ENCODE results near the gene ANKRD13D.

ANKRD13D gene

DNA sequence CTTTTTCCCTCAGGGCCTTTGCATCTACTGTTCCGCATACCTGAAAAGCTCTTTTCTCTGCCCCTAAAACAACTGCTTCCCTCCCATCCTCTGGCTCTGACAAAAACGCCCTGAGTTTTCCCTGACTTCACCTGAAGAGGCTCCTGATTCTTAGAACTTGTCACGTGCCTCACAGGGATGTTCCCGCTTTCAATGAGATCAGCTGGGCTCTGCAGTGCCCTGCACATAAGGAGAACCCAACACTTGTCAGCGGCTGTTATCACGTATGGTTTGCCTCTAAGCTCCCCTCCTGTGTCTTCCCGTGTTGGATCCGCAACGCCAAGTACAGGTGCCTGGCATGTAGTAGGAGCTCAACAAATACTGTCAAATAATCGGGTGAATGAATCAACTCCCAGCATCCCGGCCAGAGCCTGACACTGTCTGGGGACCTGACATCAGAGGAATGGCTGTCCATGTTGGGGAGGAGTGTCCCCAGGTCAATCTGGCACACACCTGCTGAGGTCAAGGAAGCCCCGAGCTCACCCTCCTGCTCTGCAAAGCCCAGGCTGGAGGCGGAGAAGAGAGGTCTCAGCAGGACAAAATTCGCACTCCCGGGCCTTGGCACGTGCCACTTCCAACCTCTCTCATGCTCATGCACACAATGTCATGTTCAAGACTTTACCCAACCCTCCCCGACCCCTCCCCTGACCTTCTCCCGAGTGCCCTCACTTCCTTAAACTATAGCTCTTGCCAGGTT, 27.0 kb upstream of the ANKRD13D start:
- DNase-seq (ENCODE audit: low read depth), result no peak
- no peak overlapping the region for H3K4me3 ChIP-seq (ENCODE audit: low read depth, low read length)

DNA sequence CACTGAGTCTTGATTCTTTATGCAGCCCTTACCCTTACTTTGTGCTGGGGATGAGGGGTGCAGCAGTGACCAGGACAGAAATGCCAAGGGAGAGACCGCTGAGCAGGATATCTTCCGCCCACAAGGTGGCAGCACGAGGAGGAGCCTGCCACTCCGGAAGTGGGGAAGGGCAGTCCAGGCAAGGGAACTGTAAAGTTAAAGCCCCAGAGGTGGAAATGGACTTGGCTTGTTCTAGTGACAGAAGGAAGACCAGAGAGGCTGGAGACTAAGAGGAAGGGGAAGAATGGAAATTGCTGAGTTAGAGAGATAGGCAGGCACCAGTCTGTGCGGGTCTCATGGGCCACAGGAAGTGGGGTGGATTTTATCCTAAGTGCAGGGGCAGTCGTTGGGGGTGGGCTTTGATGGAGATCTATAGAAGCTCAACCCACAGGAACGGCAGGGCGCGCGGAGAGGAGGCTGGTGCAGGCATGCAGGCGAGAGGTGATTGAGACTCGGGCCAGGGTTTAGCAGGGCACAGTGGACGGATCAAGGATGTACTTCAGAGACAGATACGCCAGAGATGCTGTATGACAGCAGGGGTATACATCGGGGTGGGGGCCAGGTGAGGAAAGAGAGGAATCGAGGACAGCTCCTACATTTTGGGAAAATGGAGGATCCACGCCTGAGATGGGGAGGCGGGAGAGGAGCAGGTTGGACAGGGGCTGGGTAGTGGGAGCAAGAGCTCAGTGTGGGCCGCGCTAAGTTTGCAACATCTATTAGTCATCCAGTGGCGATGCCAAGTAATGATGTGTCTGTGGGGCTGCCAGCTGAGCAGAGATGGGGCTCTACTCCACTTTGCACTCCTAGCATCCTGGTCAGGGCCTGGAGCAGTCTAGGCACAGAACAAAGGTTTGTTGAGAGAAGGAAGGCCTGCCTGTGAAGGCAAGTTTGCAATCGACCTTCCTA, 26.1 kb upstream of the ANKRD13D start:
- DNase-seq (ENCODE audit: low read depth), result no peak
- no peak overlapping the region for H3K4me3 ChIP-seq (ENCODE audit: low read depth, low read length)
- TF ChIP-seq, protein P1, sequence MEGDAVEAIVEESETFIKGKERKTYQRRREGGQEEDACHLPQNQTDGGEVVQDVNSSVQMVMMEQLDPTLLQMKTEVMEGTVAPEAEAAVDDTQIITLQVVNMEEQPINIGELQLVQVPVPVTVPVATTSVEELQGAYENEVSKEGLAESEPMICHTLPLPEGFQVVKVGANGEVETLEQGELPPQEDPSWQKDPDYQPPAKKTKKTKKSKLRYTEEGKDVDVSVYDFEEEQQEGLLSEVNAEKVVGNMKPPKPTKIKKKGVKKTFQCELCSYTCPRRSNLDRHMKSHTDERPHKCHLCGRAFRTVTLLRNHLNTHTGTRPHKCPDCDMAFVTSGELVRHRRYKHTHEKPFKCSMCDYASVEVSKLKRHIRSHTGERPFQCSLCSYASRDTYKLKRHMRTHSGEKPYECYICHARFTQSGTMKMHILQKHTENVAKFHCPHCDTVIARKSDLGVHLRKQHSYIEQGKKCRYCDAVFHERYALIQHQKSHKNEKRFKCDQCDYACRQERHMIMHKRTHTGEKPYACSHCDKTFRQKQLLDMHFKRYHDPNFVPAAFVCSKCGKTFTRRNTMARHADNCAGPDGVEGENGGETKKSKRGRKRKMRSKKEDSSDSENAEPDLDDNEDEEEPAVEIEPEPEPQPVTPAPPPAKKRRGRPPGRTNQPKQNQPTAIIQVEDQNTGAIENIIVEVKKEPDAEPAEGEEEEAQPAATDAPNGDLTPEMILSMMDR (IDR thresholded peaks at IDR 0.05; ENCODE audit: low read depth, low read length, missing control alignments), result peak; percentile 84

More for the DNA sequence above, 27.0 kb upstream of the ANKRD13D start:
- TF ChIP-seq, protein P1 (IDR thresholded peaks at IDR 0.05; ENCODE audit: low read depth, low read length, missing control alignments), result no peak

DNA sequence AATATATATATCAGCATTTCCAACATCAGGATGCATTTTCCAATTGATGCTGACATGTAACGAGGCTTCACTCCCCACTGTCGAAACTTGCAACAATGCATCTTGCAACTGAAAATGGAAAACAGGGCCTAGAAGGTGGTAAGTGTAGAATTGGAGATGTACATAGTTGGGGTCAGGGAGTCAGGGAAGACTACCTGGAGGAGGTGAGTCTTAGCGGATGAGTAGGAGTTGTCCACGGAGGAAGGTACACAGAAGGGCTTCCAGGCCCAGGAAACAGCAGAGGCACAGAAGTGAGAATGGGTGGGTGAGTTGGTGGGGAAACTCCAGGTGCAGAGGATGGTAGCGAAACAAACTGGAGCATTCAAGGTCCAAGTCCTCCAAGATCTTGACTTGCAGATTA, 24.8 kb upstream of the ANKRD13D start:
- H3K4me3 ChIP-seq (ENCODE audit: low read depth, low read length), result no peak overlapping the region
- DNase-seq (ENCODE audit: low read depth), result no peak
- TF ChIP-seq, protein P1 (IDR thresholded peaks at IDR 0.05; ENCODE audit: low read depth, low read length, missing control alignments), result no peak

DNA sequence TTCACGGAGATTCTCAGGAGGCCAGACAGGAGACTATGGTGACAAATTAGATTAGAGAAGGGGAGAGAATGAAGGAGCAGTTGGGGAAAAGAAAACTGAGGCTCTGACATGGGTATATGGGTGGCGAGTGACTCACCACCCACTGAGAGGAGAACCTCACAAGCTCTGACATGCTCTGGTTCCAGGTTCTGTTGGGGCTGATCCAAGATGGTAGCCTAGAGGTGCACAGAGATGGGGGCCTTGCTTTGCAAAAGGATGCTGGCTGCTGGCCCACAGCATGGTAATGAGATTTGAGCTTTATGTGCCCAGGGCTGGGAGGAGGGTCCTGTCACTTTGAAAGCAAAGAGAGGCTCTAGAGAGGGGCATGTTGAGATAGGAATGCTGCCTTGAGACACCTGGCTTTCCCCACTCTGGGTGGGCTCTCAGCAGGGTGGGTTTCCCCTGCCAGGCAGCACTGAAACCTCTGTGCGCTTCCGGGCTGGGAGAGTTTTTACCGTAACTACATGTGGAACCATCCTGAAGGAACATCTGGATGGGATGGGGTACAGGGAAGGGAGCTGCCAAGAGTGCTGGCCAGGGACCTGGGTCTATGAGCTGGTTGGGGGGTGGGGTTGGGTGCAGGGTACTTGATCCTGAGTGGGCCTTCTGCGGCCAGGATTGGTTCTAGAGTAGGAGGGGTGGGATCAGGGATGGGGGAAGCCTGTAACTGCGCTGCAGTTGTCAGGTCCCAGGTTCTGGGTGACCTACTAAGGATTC, 24.0 kb upstream of the ANKRD13D start:
- no peak for DNase-seq (ENCODE audit: low read depth)

DNA sequence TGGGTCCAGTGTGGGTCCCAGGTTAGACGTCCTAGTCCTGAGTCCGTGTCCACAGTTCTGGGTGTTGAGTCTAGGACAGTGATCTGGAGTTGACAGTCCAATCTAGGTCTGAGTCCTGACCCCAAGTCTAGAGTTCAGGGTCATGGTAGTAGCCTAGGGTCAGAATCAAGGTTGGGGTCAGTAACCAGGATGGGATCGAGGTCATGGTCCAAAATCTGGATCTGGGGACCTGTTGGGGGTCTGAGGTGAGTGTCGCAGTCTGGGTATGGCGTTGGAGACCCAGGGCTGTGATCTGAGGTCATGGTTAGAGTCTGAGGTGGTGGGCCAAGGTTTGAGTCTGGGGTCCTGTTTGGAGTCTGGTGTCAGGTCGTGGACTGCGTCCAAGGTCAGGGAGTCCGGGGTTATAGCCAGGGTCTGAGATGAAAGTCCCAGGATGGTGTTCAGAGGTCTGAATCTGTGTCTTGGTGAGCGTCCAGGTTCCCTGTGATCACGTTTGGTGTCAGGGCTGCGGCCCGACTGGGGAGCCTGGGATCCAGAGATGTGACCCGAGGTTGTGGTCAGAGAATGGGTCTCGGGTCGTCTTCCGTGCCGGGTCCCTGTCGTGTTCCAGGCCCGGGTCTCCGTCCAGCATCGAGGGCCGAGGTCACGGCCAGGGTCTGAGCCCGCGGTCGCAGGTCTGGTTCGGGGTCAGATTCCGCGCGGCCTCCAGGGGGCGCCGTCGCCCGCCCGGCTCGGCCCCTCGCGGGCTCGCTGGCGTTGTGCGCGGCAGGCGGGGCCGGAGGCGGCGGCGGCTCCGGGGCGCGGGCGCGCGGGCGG, 23.3 kb upstream of the ANKRD13D start:
- peak overlapping the region; percentile 25; the same call in 1 of the 2 replicates for H3K4me3 ChIP-seq (ENCODE audit: low read depth, low read length)
- DNase-seq (ENCODE audit: low read depth), result no peak
- TF ChIP-seq, protein P1 (IDR thresholded peaks at IDR 0.05; ENCODE audit: low read depth, low read length, missing control alignments), result peak; percentile 68

More for the DNA sequence above, 24.0 kb upstream of the ANKRD13D start:
- no peak overlapping the region for H3K4me3 ChIP-seq (ENCODE audit: low read depth, low read length)
- TF ChIP-seq, protein P1 (IDR thresholded peaks at IDR 0.05; ENCODE audit: low read depth, low read length, missing control alignments), result no peak
